Peyer's patch (tissue), 4 donors: ENCODE data around the gene MAP3K19. TPM values are rescaled to one million over a fixed set of nuclear protein-coding genes. Genes with fewer than 3 reads are reported as not detected.

ENCODE experiments used
- DNase-seq, 3 donors: peaks; one replicate each; pipeline ENCODE4 v3.0.0-alpha.2; 2017 to 2019
- H3K27ac ChIP-seq, 4 donors: fragments of 200-600 bp; sonication (generic); one replicate each; pipeline ENCODE4 v1.5.1; 2016 to 2019
- H3K27me3 ChIP-seq, 2 donors: fragments of 200-600 bp; sonication (generic); one replicate each; pipeline ENCODE4 v1.5.1; 2019
- H3K36me3 ChIP-seq, 3 donors: fragments of 200-600 bp; sonication (generic); one replicate each; pipeline ENCODE4 v1.5.1; 2016 to 2019
- H3K4me1 ChIP-seq, 4 donors: fragments of 200-600 bp; sonication (generic); one replicate each; pipeline ENCODE4 v1.5.1; 2016 to 2019
- H3K4me3 ChIP-seq, 4 donors: fragments of 200-600 bp; sonication (generic); 1 replicate in 3 of 4; 2 replicates in 1 of 4; pipeline ENCODE4 v1.5.1; 2016 to 2019; ENCODE audit warnings: mild to moderate bottlenecking in 1 of 4
- H3K9me3 ChIP-seq, 4 donors: fragments of 200-600 bp; sonication (generic); one replicate each; pipeline ENCODE4 v1.5.1; 2016 to 2019; ENCODE audit warnings: mild to moderate bottlenecking in 1 of 4
- POLR2A ChIP-seq, 2 donors: fragments of 450-650 bp; IDR thresholded peaks; one replicate each; pipeline ENCODE4 v1.5.1; 2017; ENCODE audit warnings: antibody characterized with exemption in 2 of 2, mild to moderate bottlenecking in 2 of 2, moderate library complexity in 2 of 2
- total RNA-seq, 4 donors: library from RNA; depleted of rRNA; stranded (reverse); fragments of >200 nt; gene quantifications; one replicate each; pipeline ENCODE4 v1.1.0, GENCODE V29; 2016
- TF ChIP-seq, protein P1 (sequence below), 6 experiments: fragments of 450-650 bp in 4 of 6; fragments of 200-600 bp in 2 of 6; sonication (generic) in 1 of 6; IDR thresholded peaks; one replicate each; pipeline ENCODE4 v1.5.1; 2017 to 2019; ENCODE audit warnings: antibody characterized with exemption in 6 of 6, mild to moderate bottlenecking in 3 of 6, moderate library complexity in 1 of 6

Gene MAP3K19
- total RNA-seq, 4 donors from 2014 or later = not detected

DNA sequence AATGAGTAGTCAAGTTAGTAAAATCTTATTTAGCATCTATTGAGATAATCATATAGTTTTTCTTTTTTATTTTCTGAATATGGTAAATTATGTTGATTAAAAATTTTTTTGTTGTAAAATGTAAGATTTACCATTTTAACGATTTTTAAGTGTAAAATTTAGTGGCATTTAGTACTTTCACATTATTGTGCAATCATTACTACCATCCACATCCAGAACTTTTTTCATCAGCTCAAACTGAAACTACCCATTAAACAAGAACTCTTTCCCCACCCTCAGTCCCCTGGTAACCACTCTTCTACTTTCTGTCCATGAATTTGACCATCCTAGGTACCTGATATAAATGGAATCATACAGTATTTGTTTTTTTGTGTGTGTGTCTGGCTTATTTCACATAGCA is 16.0 kb upstream of the MAP3K19 start:
- DNase-seq = no peak
- Histone ChIP-seq H3K27ac (no peak overlapping the region), H3K4me3 (no peak overlapping the region), H3K4me1 (no peaks in the 10 kb centered on the region), H3K27me3 (no peaks in the 10 kb centered on the region), H3K9me3 (no peaks in the 10 kb centered on the region), H3K36me3 (peaks cover 0 to 16% (median 0%) of the 10 kb centered on the region in 3 donors)
- TF ChIP-seq POLR2A (IDR thresholded peaks at IDR 0.05) = no peak
- TF ChIP-seq, protein P1, sequence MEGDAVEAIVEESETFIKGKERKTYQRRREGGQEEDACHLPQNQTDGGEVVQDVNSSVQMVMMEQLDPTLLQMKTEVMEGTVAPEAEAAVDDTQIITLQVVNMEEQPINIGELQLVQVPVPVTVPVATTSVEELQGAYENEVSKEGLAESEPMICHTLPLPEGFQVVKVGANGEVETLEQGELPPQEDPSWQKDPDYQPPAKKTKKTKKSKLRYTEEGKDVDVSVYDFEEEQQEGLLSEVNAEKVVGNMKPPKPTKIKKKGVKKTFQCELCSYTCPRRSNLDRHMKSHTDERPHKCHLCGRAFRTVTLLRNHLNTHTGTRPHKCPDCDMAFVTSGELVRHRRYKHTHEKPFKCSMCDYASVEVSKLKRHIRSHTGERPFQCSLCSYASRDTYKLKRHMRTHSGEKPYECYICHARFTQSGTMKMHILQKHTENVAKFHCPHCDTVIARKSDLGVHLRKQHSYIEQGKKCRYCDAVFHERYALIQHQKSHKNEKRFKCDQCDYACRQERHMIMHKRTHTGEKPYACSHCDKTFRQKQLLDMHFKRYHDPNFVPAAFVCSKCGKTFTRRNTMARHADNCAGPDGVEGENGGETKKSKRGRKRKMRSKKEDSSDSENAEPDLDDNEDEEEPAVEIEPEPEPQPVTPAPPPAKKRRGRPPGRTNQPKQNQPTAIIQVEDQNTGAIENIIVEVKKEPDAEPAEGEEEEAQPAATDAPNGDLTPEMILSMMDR (IDR thresholded peaks at IDR 0.05) = no peak

DNA sequence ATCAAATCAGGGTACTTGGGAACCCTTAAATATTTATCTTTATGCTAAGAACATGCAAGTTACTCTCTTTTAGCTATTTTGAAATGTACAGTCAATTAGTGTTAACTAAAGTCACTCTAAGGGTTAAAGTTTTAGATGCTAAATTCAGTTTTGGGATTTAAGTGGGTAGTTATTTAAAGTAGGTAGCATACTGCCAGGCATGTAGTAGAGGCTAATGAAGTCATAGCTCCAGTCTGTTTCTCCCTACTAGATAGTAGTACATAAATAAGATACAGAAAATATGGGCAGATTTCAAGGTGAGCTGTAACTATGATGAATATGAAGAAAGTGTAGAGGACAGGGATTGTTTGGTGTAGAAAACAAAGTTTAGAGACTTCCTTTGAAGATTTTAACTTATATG is 12.3 kb upstream of the MAP3K19 start:
- no peak for TF ChIP-seq POLR2A (IDR thresholded peaks at IDR 0.05)
- TF ChIP-seq, protein P1 (IDR thresholded peaks at IDR 0.05) = no peak
- Histone ChIP-seq H3K9me3 (no peaks in the 10 kb centered on the region), H3K4me1 (peaks cover 0 to 8% (median 2%) of the 10 kb centered on the region in 4 donors), H3K27me3 (no peaks in the 10 kb centered on the region), H3K36me3 (peaks cover 0 to 16% (median 0%) of the 10 kb centered on the region in 3 donors), H3K4me3 (no peak overlapping the region), H3K27ac (no peak overlapping the region)
- no peak for DNase-seq

GRCh38 chr2:135056790-135057189 is 9.5 kb upstream of the MAP3K19 start:
- DNase-seq = no peak
- Histone ChIP-seq H3K36me3 (peaks cover 0 to 16% (median 0%) of the 10 kb centered on the region in 3 donors), H3K27ac (no peak overlapping the region), H3K4me1 (peaks cover 0 to 22% (median 2%) of the 10 kb centered on the region in 4 donors), H3K4me3 (no peak overlapping the region), H3K27me3 (no peaks in the 10 kb centered on the region), H3K9me3 (no peaks in the 10 kb centered on the region)
- TF ChIP-seq, protein P1 (IDR thresholded peaks at IDR 0.05) = no peak
- TF ChIP-seq POLR2A (IDR thresholded peaks at IDR 0.05) = no peak

DNA sequence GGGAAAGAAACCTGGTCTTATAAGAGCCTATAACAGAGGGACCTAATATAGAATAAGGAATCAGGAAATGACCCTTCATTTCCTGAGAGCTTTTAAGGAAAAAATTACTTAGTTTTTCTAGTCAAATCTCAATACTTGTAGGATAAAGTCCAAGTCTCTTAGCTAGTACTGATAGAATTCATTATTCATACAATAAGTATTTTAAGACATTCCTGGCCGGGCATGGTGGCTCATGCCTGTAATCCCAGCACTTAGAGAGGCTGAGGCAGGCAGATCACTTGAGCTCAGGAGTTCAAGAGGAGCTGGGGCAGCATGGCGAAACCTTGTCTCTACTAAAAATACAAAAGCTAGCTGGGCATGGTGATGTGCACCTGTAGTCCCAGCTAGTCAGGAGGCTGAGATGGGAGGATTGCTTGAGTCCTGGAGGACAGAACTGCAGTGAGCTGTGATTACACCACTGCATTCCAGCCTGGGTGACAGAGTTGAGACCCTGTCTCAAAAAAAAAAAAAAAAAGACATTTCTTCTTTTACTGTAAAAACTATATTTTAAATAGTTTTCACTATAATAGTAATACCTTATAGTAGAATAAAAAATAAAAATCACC is 8.0 kb upstream of the MAP3K19 start:
- H3K4me1 ChIP-seq = peaks cover 0 to 22% (median 2%) of the 10 kb centered on the region in 4 donors
- DNase-seq = no peak
- TF ChIP-seq POLR2A (IDR thresholded peaks at IDR 0.05) = no peak
- TF ChIP-seq, protein P1 (IDR thresholded peaks at IDR 0.05) = no peak
- H3K27ac ChIP-seq = no peak overlapping the region
- H3K4me3 ChIP-seq = no peak overlapping the region
- H3K36me3 ChIP-seq = peaks cover 0 to 3% (median 0%) of the 10 kb centered on the region in 3 donors
- no peaks in the 10 kb centered on the region for H3K27me3 ChIP-seq
- no peaks in the 10 kb centered on the region for H3K9me3 ChIP-seq

DNA sequence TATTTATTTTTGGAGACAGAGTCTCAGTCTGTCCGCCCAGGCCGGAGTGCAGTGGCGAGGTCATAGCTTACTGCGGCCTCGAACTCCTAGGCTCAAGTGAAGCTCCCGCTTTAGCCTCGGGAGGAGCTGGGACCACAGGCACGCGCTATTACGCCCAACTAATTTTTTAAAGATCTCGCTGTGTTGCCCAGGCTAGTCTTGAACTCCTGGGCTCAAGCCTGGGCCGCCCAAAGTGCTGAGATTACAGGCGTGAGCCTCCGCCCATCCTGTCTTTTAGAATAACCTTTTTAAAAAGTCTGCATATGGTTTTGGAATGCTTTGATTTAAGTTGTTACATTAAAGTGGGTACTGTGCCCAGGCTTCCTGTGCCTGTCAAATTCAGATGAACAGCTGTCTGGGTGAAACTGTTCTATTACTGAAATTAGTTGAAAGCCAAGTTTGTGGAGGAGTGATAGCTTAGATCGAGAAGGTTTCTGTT is 5.8 kb upstream of the MAP3K19 start:
- no peaks in the 10 kb centered on the region for H3K36me3 ChIP-seq
- no peaks in the 10 kb centered on the region for H3K27me3 ChIP-seq
- H3K4me3 ChIP-seq = peak overlapping the region; percentile 61 to 77 (median 68)
- no peak for TF ChIP-seq POLR2A (IDR thresholded peaks at IDR 0.05)
- TF ChIP-seq, protein P1 (IDR thresholded peaks at IDR 0.05) = no peak
- peak overlapping the region in 3 of 4 donors; percentile 86 to 96 (median 92) for H3K27ac ChIP-seq
- no peaks in the 10 kb centered on the region for H3K9me3 ChIP-seq
- DNase-seq = no peak
- peaks cover 0 to 22% (median 1%) of the 10 kb centered on the region in 4 donors for H3K4me1 ChIP-seq
